HG02852 (cell line): Measurements from ENCODE around the gene TEX36.
"Not testable (repeated sequence)": the region's sequence is repeated elsewhere in the genome, so short reads cannot be mapped to it uniquely, and the experiment has no call there.

Experiments
- ATAC-seq: cut with Tn5 transposase; IDR thresholded peaks from one replicate; pipeline ENCODE4 v1.9.1; 2021; ENCODE audit warnings: mild to moderate bottlenecking, moderate library complexity; ENCODE audit not compliant: unreplicated experiment

Gene TEX36

GRCh38 chr10:125637496-125637895, 45.5 kb downstream of the TEX36 start:
- no peak for ATAC-seq

GRCh38 chr10:125634606-125635005, 48.4 kb downstream of the TEX36 start:
- no peak for ATAC-seq

GRCh38 chr10:125633517-125633999, 49.4 kb downstream of the TEX36 start:
- no peak for ATAC-seq

- ATAC-seq: no peak
These were observed 51.2 kb downstream of the TEX36 start for GRCh38 chr10:125631806-125632205.

GRCh38 chr10:125629758-125630376, 53.1 kb downstream of the TEX36 start:
- ATAC-seq: no peak

- ATAC-seq: no peak
These were observed 54.6 kb downstream of the TEX36 start for GRCh38 chr10:125628104-125629049.

- no peak for ATAC-seq
These were observed 55.3 kb downstream of the TEX36 start for GRCh38 chr10:125627646-125628045.

- ATAC-seq: no peak
These were observed 56.3 kb downstream of the TEX36 start for GRCh38 chr10:125626671-125627070.

GRCh38 chr10:125625586-125625985, 57.4 kb downstream of the TEX36 start:
- no peak for ATAC-seq

GRCh38 chr10:125624800-125625199, 58.2 kb downstream of the TEX36 start:
- ATAC-seq: no peak

- no peak for ATAC-seq
These were observed 61.9 kb downstream of the TEX36 start for GRCh38 chr10:125621052-125621451.

- no peak for ATAC-seq
These were observed 62.6 kb downstream of the TEX36 start for GRCh38 chr10:125620401-125620800.

- ATAC-seq: not testable (repeated sequence)
These were observed 69.9 kb downstream of the TEX36 start for GRCh38 chr10:125613062-125613461.

GRCh38 chr10:125611756-125612155, 71.2 kb downstream of the TEX36 start:
- no peak for ATAC-seq

GRCh38 chr10:125611216-125611615, 71.7 kb downstream of the TEX36 start:
- no peak for ATAC-seq

GRCh38 chr10:125609859-125610258, 73.1 kb downstream of the TEX36 start:
- ATAC-seq: no peak

GRCh38 chr10:125608474-125608873, 74.5 kb downstream of the TEX36 start:
- ATAC-seq: no peak

- no peak for ATAC-seq
These were observed 75.2 kb downstream of the TEX36 start for GRCh38 chr10:125607689-125608290.

GRCh38 chr10:125606414-125607010, 76.5 kb downstream of the TEX36 start:
- no peak for ATAC-seq
